NB4 (cell line): ENCODE measurements around the gene LRP11.
"Not testable (repeated sequence)": the region's sequence is repeated elsewhere in the genome, so short reads cannot be mapped to it uniquely, and the experiment has no call there.

Experiments used
- DNase-seq: peaks from one replicate; pipeline ENCODE4 v3.0.0; 2010; ENCODE audit warnings: low read depth
- H3K4me3 ChIP-seq: one replicate; pipeline ENCODE4 v1.5.1; 2011; ENCODE audit warnings: mild to moderate bottlenecking, low read depth, low read length, moderate library complexity
- MYC ChIP-seq: IDR thresholded peaks from 2 replicates; pipeline ENCODE4 v1.6.1; 2011; ENCODE audit warnings: low read depth, low read length
- POLR2A ChIP-seq: IDR thresholded peaks from 2 replicates; pipeline ENCODE4 v1.6.1; 2011; ENCODE audit warnings: mild to moderate bottlenecking; ENCODE audit not compliant: insufficient read length; ENCODE audit errors: extremely low read depth
- TF ChIP-seq, protein P1 (sequence below): IDR thresholded peaks from 2 replicates; pipeline ENCODE4 v1.6.1; 2011; ENCODE audit warnings: low read depth, low read length
- TF ChIP-seq, protein P2 (sequence below): IDR thresholded peaks from one replicate; pipeline ENCODE4 v1.5.1; 2012; ENCODE audit warnings: low read depth, low read length

Gene LRP11

DNA sequence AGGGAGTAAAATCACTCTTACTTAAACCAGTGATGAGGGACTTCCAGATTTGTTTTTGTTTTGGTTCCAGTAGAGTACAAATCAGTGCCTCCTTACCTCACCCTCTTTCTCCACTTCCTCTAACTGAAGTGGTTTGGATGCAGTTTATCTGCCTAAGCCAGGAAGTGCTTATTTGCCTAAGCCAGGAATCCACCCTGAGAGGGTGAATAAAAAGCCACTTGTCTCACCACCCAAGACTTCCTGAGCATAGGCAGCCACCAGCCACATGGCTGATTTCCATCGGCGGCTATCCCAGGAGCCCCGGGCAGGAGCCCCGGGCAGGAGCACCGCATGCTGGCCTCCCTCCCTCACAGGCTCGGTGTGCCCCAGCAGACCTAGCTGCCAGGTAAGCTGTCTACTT is 12.0 kb downstream of the LRP11 start:
- peak; percentile 19 for DNase-seq
- TF ChIP-seq, protein P1, sequence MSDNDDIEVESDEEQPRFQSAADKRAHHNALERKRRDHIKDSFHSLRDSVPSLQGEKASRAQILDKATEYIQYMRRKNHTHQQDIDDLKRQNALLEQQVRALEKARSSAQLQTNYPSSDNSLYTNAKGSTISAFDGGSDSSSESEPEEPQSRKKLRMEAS = no peak
- no peak for TF ChIP-seq MYC
- TF ChIP-seq, protein P2, sequence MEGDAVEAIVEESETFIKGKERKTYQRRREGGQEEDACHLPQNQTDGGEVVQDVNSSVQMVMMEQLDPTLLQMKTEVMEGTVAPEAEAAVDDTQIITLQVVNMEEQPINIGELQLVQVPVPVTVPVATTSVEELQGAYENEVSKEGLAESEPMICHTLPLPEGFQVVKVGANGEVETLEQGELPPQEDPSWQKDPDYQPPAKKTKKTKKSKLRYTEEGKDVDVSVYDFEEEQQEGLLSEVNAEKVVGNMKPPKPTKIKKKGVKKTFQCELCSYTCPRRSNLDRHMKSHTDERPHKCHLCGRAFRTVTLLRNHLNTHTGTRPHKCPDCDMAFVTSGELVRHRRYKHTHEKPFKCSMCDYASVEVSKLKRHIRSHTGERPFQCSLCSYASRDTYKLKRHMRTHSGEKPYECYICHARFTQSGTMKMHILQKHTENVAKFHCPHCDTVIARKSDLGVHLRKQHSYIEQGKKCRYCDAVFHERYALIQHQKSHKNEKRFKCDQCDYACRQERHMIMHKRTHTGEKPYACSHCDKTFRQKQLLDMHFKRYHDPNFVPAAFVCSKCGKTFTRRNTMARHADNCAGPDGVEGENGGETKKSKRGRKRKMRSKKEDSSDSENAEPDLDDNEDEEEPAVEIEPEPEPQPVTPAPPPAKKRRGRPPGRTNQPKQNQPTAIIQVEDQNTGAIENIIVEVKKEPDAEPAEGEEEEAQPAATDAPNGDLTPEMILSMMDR = no peak
- no peak for TF ChIP-seq POLR2A
- H3K4me3 ChIP-seq = no peak overlapping the region

DNA sequence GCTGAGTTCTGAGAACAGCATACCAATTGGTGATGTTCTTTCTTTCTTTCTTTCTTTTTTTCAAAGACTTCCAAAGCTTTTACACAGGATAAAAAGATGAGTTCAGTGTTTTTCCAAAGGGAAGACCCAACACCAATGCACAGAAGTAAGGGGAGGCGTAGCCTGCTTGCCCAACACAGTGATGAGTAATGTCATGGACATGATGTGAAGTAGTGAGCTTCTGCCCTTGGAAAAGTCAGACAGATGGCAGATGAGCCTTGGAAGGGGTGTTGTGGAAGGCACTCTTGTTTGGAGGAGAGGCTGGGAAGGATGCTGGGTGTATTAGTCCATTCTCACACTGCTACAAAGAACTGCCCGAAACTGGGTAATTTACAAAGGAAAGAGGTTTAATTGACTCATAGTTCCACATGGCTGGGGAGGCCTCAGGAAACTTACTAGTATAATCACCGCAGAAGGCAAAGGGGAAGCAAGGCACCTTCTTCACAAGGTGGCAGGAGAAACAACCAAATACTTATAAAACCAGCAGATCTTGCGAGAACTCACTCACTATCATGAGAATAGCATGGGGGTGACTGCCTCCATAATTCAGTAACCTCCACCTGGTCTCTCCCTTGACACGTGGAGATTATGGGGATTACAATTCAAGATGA is 12.6 kb downstream of the LRP11 start:
- DNase-seq = no peak
- H3K4me3 ChIP-seq = no peak overlapping the region

DNA sequence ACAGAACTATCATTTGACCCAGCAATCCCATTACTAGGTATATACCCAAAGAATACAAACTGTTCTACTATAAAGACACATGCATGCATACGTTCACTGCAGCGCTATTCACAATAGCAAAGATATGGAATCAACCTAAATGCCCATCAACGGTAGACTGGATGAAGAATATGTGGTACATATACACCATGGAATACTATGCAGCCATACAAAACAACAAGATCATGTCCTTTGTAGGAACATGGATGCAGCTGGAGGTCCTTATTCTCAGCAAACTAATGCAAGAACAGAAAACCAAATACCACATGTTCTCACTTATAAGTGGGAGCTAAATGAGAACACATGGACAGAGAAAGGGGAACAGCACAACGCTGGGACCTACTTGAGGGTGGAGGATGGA is 15.8 kb downstream of the LRP11 start:
- not testable (repeated sequence) for H3K4me3 ChIP-seq, DNase-seq

More for the DNA sequence above, 12.6 kb downstream of the LRP11 start:
- TF ChIP-seq, protein P2 = no peak
- no peak for TF ChIP-seq MYC
- TF ChIP-seq POLR2A = no peak
- TF ChIP-seq, protein P1 = no peak

DNA sequence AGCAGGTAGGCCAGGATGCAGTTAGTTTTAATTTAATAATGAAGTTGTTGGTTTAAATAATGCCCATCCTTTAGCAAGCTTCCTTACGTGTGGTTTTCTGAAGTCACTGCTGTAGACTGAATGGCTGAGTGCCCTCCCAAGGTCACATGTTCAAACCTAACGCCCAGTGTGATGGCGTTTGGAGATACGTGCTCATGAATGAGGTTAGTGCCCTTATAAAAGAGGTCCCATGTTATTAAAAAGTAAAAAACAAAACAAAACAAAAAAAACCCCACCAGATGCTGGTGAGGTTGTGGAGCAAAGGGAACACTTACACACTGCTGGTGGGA is 16.3 kb downstream of the LRP11 start:
- TF ChIP-seq MYC = no peak
- no peak for TF ChIP-seq POLR2A
- TF ChIP-seq, protein P2 = no peak
- TF ChIP-seq, protein P1 = no peak
- DNase-seq = no peak
- no peak overlapping the region for H3K4me3 ChIP-seq

DNA sequence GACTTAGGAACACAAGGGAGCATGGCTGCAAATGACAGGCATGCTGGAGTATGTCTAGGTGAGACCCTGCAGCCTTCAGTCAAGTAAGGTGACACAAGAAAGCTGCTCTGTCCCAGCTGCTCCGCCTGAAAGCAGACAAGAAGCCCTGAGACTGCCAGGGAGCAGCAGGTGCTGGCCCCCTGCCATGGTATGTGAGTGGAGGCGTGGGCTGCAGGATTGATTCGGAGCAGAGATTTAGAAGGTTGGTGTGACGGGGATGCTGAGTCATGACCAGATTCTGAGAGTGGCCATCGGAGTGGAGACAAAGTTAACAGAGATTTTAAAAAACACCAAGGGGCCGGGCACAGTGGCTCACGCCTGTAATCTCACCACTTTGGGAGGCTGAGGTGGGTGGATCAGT is 17.8 kb downstream of the LRP11 start:
- DNase-seq = no peak
- TF ChIP-seq, protein P1 = no peak
- TF ChIP-seq, protein P2 = no peak
- no peak for TF ChIP-seq MYC
- no peak for TF ChIP-seq POLR2A
- H3K4me3 ChIP-seq = no peak overlapping the region

DNA sequence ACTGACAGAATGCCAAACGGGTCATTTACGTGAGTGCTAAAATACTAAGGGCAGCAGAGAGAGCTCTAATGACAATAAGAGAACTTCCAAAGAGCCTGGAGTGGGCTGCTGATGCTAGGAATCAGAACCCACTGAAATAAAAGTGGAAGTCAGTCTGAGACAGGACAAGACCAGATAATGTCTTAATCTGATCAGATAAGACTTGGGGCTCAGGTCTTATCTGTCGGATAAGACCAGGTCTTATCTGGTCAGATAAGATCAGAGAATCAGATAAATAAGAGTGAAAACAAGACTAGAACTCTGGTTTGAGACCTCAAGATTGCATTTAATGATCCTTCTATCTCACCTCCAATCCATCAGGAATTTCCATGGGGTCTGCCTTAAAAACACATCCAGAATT is 18.6 kb downstream of the LRP11 start:
- H3K4me3 ChIP-seq = no peak overlapping the region
- no peak for DNase-seq
- TF ChIP-seq, protein P2 = no peak
- TF ChIP-seq, protein P1 = no peak
- TF ChIP-seq POLR2A (no peak), MYC (no peak)
